PC-9 (cell line): Measurements from ENCODE around the gene AQP2.

Experiments used
- EZH2 ChIP-seq: fragments of 200-600 bp; sonication (generic); IDR thresholded peaks from 2 replicates; pipeline ENCODE4 v1.8.0; 2017; ENCODE audit warnings: antibody characterized with exemption, low read depth
- TF ChIP-seq, protein P1 (sequence below): fragments of 200-600 bp; sonication (generic); conservative IDR thresholded peaks from 2 replicates; pipeline ENCODE4 v1.6.1; 2017; ENCODE audit warnings: mixed run types, antibody characterized with exemption, mild to moderate bottlenecking, moderate library complexity

DNA sequence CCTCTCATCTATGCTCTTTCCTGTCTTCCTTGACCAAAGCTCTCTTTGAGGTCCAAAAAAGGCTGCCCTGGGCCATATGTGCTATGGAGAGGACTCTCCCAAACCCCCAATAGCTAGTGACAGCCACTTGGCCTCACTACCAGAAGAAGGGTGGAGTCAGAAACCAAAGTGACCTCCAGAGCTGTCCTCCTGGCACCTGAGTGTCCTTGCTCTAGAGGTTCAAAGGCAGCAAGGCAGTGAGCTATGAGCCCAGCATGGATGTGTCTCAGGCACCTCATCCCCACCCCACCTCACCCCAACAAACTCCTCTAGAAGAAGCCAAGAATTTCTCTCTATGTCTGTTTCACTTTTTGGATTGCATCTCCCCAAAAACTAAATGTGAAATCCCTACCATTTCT lies 7.0 kb downstream of the AQP2 start:
- TF ChIP-seq, protein P1, sequence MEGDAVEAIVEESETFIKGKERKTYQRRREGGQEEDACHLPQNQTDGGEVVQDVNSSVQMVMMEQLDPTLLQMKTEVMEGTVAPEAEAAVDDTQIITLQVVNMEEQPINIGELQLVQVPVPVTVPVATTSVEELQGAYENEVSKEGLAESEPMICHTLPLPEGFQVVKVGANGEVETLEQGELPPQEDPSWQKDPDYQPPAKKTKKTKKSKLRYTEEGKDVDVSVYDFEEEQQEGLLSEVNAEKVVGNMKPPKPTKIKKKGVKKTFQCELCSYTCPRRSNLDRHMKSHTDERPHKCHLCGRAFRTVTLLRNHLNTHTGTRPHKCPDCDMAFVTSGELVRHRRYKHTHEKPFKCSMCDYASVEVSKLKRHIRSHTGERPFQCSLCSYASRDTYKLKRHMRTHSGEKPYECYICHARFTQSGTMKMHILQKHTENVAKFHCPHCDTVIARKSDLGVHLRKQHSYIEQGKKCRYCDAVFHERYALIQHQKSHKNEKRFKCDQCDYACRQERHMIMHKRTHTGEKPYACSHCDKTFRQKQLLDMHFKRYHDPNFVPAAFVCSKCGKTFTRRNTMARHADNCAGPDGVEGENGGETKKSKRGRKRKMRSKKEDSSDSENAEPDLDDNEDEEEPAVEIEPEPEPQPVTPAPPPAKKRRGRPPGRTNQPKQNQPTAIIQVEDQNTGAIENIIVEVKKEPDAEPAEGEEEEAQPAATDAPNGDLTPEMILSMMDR = no peak
- TF ChIP-seq EZH2 = no peak
